HEK293T (cell line): ENCODE results near the gene MCOLN1.

Source experiments
- CTCF ChIA-PET: fragments of 350-600 bp; formaldehyde crosslinking; extraction: SDS; loops from one replicate; lab custom pipeline; 2021; ENCODE audit warnings: antibody characterized with exemption, inconsistent platforms; lab: Yijun Ruan, JAX
- POLR2A ChIA-PET: fragments of 350-600 bp; formaldehyde crosslinking; extraction: SDS; loops from one replicate; lab custom pipeline; 2020; ENCODE audit warnings: antibody characterized with exemption, inconsistent platforms; lab: Yijun Ruan, JAX
- DNase-seq: peaks from one replicate; pipeline ENCODE4 v3.0.0; 2012; ENCODE audit warnings: mixed read lengths; ENCODE audit errors: extremely low spot score
- ARNT ChIP-seq: fragments of 450-650 bp; IDR thresholded peaks from 2 replicates; pipeline ENCODE4 v1.6.1; 2017; ENCODE audit warnings: mild to moderate bottlenecking
- BHLHE40 ChIP-seq: fragments of 450-650 bp; IDR thresholded peaks from 2 replicates; pipeline ENCODE4 v1.6.1; 2016; ENCODE audit warnings: mild to moderate bottlenecking, moderate library complexity, borderline replicate concordance
- CTBP1 ChIP-seq: fragments of 450-650 bp; IDR thresholded peaks from 2 replicates; pipeline ENCODE4 v1.6.1; 2016; ENCODE audit warnings: borderline replicate concordance
- ELF4 ChIP-seq: fragments of 450-650 bp; IDR thresholded peaks from 2 replicates; pipeline ENCODE4 v1.6.1; 2017; ENCODE audit warnings: antibody characterized with exemption
- FOXA1 ChIP-seq: fragments of 450-650 bp; IDR thresholded peaks from 2 replicates; pipeline ENCODE4 v1.6.1; 2016; ENCODE audit warnings: mild to moderate bottlenecking
- FOXK2 ChIP-seq: fragments of 450-650 bp; IDR thresholded peaks from 2 replicates; pipeline ENCODE4 v1.6.1; 2016; ENCODE audit warnings: mild to moderate bottlenecking
- FOXM1 ChIP-seq: fragments of 450-650 bp; IDR thresholded peaks from 2 replicates; pipeline ENCODE4 v1.6.1; 2017; ENCODE audit warnings: mild to moderate bottlenecking, borderline replicate concordance
- HDGF ChIP-seq: fragments of 450-650 bp; IDR thresholded peaks from 2 replicates; pipeline ENCODE4 v1.6.1; 2017; ENCODE audit warnings: antibody characterized with exemption, borderline replicate concordance
- L3MBTL2 ChIP-seq: fragments of 450-650 bp; conservative IDR thresholded peaks from 2 replicates; pipeline ENCODE4 v1.6.1; 2016; ENCODE audit warnings: mild to moderate bottlenecking
- LEF1 ChIP-seq: fragments of 450-650 bp; IDR thresholded peaks from 2 replicates; pipeline ENCODE4 v1.6.1; 2017; ENCODE audit warnings: mild to moderate bottlenecking, borderline replicate concordance
- NFRKB ChIP-seq: fragments of 450-650 bp; IDR thresholded peaks from 2 replicates; pipeline ENCODE4 v1.6.1; 2016; ENCODE audit warnings: mild to moderate bottlenecking, moderate library complexity
- SP1 ChIP-seq: fragments of 450-650 bp; IDR thresholded peaks from 2 replicates; pipeline ENCODE4 v1.6.1; 2017
- SUZ12 ChIP-seq: fragments of 450-650 bp; IDR thresholded peaks from 2 replicates; pipeline ENCODE4 v1.6.1; 2016; ENCODE audit warnings: mild to moderate bottlenecking
- TARDBP ChIP-seq: fragments of 450-650 bp; IDR thresholded peaks from 2 replicates; pipeline ENCODE4 v1.6.1; 2016
- ZNF384 ChIP-seq: fragments of 450-650 bp; IDR thresholded peaks from 2 replicates; pipeline ENCODE4 v1.6.1; 2016
- TF ChIP-seq, protein P1 (sequence below): fragments of 450-650 bp; IDR thresholded peaks from 2 replicates; pipeline ENCODE4 v1.6.1; 2016

Gene MCOLN1

DNA sequence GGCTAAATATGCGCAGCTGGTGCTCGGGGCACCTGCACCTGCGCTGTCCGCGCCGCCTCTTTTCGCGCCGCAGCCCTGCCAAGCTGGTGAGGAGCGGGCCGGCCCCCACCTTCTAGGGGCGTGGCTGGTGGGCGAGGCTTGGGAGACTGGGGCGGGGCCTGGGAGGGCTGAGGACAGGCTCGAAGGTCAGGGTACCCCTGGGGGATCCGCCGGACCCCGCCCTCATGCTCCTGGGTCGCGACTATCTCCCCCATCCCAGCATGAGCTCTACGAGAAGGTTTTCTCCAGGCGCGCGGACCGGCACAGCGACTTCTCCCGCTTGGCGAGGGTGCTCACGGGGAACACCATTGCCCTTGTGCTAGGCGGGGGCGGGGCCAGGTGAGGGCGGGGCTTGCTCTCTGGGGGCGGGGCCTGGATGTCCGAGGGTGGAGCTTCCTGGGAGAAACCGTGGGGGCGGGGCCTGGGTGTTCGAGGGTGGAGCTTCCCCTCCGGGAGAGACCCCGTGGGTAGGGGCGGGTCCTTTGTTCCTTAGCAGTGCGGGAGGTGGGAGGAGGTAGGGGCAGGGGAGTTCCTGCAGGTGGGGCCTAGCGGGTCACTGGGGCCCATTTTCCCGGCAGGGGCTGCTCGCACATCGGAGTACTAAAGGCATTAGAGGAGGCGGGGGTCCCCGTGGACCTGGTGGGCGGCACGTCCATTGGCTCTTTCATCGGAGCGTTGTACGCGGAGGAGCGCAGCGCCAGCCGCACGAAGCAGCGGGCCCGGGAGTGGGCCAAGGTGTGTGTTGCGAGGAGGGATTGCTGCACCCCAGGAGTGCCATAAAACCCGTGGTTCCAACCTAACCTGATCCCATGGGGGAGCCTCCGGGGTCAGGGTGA lies 32.8 kb downstream of the MCOLN1 start:
- peak; percentile 88 for DNase-seq
- TF ChIP-seq HDGF = no peak
- no peak for TF ChIP-seq TARDBP
- no peak for TF ChIP-seq FOXK2
- TF ChIP-seq ELF4 = no peak
- no peak for TF ChIP-seq ARNT
- no peak for TF ChIP-seq FOXM1
- no peak for TF ChIP-seq FOXA1
- TF ChIP-seq CTBP1 = no peak
- no peak for TF ChIP-seq SUZ12
- TF ChIP-seq SP1 = no peak
- TF ChIP-seq L3MBTL2 = no peak
- no peak for TF ChIP-seq BHLHE40
- TF ChIP-seq, protein P1, sequence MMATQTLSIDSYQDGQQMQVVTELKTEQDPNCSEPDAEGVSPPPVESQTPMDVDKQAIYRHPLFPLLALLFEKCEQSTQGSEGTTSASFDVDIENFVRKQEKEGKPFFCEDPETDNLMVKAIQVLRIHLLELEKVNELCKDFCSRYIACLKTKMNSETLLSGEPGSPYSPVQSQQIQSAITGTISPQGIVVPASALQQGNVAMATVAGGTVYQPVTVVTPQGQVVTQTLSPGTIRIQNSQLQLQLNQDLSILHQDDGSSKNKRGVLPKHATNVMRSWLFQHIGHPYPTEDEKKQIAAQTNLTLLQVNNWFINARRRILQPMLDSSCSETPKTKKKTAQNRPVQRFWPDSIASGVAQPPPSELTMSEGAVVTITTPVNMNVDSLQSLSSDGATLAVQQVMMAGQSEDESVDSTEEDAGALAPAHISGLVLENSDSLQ = no peak
- no peak for TF ChIP-seq ZNF384
- TF ChIP-seq LEF1 = no peak
- no peak for TF ChIP-seq NFRKB
- CTCF ChIA-PET = interaction anchor here (0.6 kb wide), 1 partner anchor 140 kb away, joined by 3 read pairs; no protein-coding TSS in a partner anchor
- POLR2A ChIA-PET = no interaction called here

GRCh38 chr19:7556696-7557315 lies 34.4 kb downstream of the MCOLN1 start:
- no peak for DNase-seq
- ChIA-PET CTCF (no interaction called here), POLR2A (no interaction called here)
- TF ChIP-seq NFRKB = no peak
- TF ChIP-seq, protein P1 = no peak
- TF ChIP-seq HDGF = no peak
- no peak for TF ChIP-seq TARDBP
- TF ChIP-seq SP1 = no peak
- no peak for TF ChIP-seq L3MBTL2
- no peak for TF ChIP-seq BHLHE40
- TF ChIP-seq ARNT = no peak
- TF ChIP-seq LEF1 = no peak
- TF ChIP-seq CTBP1 = no peak
- no peak for TF ChIP-seq FOXK2
- TF ChIP-seq FOXM1 = no peak
- TF ChIP-seq ELF4 = no peak
- no peak for TF ChIP-seq FOXA1
- TF ChIP-seq ZNF384 = no peak
- no peak for TF ChIP-seq SUZ12

DNA sequence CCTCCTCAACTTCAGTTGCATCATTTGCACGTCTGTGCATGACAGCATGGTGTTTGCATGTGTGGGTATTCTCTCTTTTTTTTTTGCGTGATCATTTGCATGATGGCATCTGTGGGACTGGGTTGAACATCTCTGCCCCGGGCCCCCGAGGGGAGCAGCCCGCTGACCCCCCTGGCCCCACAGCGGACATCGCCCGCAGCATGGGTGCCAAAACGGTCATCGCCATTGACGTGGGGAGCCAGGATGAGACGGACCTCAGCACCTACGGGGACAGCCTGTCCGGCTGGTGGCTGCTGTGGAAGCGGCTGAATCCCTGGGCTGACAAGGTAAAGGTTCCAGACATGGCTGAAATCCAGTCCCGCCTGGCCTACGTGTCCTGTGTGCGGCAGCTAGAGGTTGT lies 36.2 kb downstream of the MCOLN1 start:
- ChIA-PET CTCF (interaction anchor here (1.2 kb wide), 1 partner anchor 10 kb away, joined by 3 read pairs; no protein-coding TSS in a partner anchor), POLR2A (no interaction called here)
- no peak for TF ChIP-seq ARNT
- TF ChIP-seq SP1 = no peak
- TF ChIP-seq HDGF = no peak
- no peak for TF ChIP-seq ZNF384
- TF ChIP-seq CTBP1 = no peak
- no peak for TF ChIP-seq L3MBTL2
- TF ChIP-seq LEF1 = no peak
- no peak for TF ChIP-seq TARDBP
- no peak for TF ChIP-seq NFRKB
- TF ChIP-seq ELF4 = no peak
- TF ChIP-seq FOXK2 = no peak
- no peak for TF ChIP-seq FOXA1
- TF ChIP-seq BHLHE40 = no peak
- TF ChIP-seq FOXM1 = no peak
- no peak for TF ChIP-seq SUZ12
- TF ChIP-seq, protein P1 = no peak
- DNase-seq = no peak

DNA sequence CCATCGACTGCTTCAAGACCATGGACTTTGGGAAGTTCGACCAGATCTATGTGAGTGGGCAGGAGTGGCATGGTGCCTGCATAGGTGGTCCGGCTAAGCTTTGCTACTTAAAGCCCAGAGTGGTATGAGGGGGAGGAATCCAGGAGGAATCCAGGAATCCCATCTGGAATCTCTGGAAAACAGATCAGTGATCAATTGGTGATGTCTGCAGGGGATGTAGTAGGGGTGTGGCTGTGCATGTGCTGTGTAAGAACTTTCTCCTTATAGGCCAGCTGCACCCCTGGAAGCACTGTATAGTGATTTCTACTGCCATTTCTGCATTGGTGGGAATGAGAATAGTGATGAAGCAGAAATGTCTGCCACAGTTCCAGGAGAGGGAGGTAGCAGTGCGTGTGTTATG lies 36.7 kb downstream of the MCOLN1 start:
- CTCF ChIA-PET = interaction anchor here (1.2 to 1.4 kb wide), 2 partner anchors 9 kb away, joined by 3 to 5 read pairs; no protein-coding TSS in a partner anchor
- POLR2A ChIA-PET = interaction anchor here (1.1 kb wide), 1 partner anchor 122 kb away, joined by 3 read pairs; the partner anchor contains the start of gene TRAPPC5
- no peak for DNase-seq
- no peak for TF ChIP-seq HDGF
- no peak for TF ChIP-seq FOXA1
- no peak for TF ChIP-seq CTBP1
- TF ChIP-seq FOXM1 = no peak
- TF ChIP-seq SUZ12 = no peak
- no peak for TF ChIP-seq BHLHE40
- no peak for TF ChIP-seq SP1
- TF ChIP-seq ELF4 = no peak

- no peak for TF ChIP-seq FOXK2
- no peak for TF ChIP-seq L3MBTL2
- DNase-seq = no peak
- ChIA-PET CTCF (interaction anchor here (1.4 kb wide), 1 partner anchor 8 kb away, joined by 5 read pairs; no protein-coding TSS in a partner anchor), POLR2A (no interaction called here)
These were observed 37.8 kb downstream of the MCOLN1 start for GRCh38 chr19:7560255-7560654.

DNA sequence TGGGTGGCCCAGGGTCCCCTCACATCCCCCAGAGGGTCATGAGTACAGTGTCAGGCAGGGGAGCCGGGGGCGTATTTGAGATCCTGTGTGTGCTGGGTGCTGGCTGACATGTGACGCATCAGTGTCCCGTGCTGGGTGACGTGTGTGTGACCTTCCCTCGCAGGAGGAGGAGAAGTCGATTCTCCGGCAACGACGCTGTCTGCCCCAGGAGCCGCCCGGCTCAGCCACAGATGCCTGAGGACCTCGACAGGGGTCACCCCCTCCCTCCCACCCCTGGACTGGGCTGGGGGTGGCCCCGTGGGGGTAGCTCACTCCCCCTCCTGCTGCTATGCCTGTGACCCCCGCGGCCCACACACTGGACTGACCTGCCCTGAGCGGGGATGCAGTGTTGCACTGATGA lies 38.9 kb downstream of the MCOLN1 start:
- ChIA-PET CTCF (no interaction called here), POLR2A (no interaction called here)
- DNase-seq = no peak
- TF ChIP-seq, protein P1 = no peak
- no peak for TF ChIP-seq L3MBTL2
